Stimulated activated CD4-positive, alpha-beta T cell treated with anti-CD3 and anti-CD28 coated beads, TNF-alpha, amount 100 ng/mL, for 1 hour (primary cell): ENCODE data around the gene ZDHHC22.

Experiments used
- DNase-seq, 3 donors: peaks; one replicate each; pipeline ENCODE4 v3.0.0-alpha.2; 2020; ENCODE audit warnings: low read depth in 3 of 3, low spot score in 1 of 3

Gene ZDHHC22

GRCh38 chr14:77106666-77107065 lies 34.9 kb downstream of the ZDHHC22 start:
- no peak for DNase-seq

- no peak for DNase-seq
Observed at GRCh38 chr14:77105145-77105939, 36.2 kb downstream of the ZDHHC22 start.

DNA sequence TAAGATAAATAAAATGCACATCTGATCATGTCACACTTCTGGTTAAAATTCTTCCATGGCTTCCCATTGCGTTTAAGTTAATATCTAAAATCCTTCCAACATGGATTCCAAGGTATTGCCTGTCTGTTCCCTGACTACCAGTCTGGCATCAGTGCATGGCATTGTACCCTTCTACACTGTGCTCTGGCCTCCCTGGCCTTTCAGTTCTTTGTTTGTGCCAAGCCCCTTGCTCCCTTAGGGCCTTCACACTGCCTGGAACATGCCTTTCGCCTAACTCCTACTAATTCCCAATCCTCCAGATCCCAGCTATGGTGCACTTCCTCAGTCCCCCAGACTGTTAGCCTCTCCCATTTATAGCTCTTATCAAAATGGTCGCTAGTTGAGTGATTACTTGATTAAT lies 37.2 kb downstream of the ZDHHC22 start:
- no peak for DNase-seq

DNA sequence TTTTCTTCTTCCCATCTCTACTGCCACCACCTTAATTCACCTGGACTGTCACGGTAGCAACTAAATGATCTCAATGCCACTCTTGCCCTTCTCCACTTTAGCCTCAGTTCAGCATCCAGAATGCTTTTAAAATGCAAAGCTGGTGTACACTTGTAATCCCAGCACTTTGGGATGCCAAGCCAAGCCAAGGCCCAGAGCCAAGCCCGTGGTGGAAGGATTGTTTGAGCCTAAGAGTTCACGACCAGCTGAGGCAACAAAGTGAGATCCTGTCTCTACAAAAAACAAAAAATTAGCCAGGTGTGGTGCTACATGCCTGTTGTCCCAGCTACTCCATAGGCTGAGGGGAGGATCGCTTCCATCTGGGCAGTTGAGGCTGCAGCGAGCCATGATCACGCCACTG lies 37.6 kb downstream of the ZDHHC22 start:
- no peak for DNase-seq

GRCh38 chr14:77103475-77103874 lies 38.1 kb downstream of the ZDHHC22 start:
- DNase-seq, result no peak

DNA sequence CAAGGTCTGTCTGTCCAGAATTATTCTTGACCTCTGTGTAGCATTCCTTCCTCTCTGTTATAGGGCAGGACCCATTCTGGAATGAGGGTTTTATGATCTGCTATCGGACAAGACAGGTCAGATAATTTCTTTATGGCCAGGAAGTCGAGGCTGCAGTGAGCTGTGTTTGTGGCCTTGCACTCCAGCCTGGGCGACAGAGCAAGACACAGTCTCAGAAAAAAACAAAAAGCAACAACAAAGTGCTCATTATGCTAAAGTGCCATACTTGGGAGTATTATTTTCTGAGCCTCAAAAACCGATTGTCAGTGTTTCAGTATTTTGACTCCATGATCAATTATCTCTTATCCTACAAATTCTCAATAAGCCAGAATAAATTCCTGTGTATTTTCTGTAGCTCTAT lies 39.4 kb downstream of the ZDHHC22 start:
- DNase-seq, result no peak

DNA sequence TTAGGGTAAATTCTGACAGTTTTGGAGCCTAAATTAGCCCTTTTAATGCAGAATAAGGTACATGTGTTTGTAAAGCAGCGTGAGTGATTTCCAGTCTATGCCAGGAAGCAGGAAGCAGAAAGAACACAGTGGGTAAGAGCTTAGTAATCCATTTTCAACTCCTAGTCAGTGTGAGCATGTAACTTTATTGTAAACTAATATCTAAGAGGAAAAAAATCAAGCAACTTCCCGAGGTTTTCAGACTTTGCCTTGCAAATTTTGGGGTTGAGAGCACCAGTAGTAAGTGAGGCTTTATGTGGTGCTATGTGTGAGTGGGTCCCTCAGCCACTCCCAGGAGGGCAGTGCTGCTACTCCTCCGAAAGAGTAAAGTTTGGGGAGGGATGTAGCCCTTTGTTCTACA lies 40.6 kb downstream of the ZDHHC22 start:
- no peak for DNase-seq

DNA sequence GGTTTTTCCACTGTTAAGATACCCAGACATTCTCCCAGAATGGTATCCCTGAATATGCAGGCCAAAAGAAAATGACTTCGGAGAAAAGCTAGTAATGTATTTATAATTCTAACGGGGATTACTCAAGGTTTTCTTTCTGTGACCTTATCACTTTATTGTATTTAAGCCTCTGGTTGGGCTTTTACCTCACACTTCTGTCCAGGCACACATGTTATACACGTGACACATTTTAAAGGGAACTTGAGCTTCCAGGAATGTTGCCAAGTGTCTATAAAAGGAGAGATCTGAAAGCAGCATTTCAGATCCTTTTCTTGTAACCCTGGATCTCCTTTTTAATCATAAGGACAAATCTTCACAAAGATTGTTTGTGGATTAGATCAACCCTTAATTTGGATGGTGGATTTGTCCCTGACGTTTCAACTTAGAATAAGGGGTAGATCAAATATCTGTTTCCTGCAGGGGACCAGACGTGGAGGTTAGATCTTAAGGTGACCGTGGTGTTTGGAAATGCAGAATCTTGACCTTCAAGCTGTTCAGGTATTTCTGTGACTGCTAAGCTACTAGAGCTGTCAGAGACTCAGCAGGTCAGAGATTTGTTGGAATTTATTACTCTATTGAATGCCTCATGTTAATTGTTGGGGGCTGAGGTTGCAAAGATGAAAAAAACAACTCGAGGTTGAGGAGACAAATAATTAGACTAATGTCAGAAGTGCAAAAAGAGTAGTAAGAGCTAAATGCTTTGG lies 42.0 kb downstream of the ZDHHC22 start:
- no peak for DNase-seq

- no peak for DNase-seq
Observed at GRCh38 chr14:77098529-77099353, 42.9 kb downstream of the ZDHHC22 start.

GRCh38 chr14:77097700-77098528 lies 43.7 kb downstream of the ZDHHC22 start, which contains the start of gene CIPC:
Gene CIPC (plus strand): TSS chr14:77098258. CDS start chr14:77105709, 7,451 bp downstream.
- DNase-seq, result peak; percentile 97 to 98 (median 97)

DNA sequence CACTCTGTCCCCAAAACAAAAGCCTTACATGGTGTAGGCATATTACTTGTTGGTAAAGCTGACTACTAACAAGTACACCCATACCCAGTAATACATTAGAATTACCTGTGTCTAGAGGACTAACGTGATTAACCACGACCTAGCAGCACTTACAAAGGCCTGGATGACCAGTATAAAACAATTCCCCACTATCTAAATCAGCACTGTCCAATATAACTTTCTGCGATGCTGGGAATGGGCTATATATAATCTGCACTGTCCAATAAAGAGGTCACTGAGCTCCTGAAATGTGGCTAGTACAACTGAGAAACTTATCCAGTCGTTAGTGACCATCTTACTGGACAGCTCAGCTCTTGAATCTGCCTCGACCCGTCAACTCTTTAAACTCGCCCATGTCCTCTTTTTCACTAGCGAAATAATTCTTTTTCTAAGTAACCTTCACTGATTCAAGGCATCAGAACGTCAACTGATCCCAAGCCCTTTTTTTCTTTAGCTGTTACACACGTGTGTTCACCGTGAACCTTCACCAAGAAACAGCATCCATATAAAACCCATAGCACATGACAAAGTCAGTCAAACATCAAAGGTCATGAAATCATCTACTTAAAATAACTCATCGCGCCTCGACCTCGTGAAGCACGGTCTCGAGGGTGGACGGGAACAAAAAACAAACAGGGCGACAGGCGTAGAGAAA lies 44.4 kb downstream of the ZDHHC22 start:
- DNase-seq, result no peak

- DNase-seq, result peak; percentile 43 to 56 (median 50)
Observed at GRCh38 chr14:77094672-77095284, 46.8 kb downstream of the ZDHHC22 start.

GRCh38 chr14:77092676-77093075 lies 48.9 kb downstream of the ZDHHC22 start:
- no peak for DNase-seq

- no peak for DNase-seq
Observed at GRCh38 chr14:77091518-77091917, 50.1 kb downstream of the ZDHHC22 start.

DNA sequence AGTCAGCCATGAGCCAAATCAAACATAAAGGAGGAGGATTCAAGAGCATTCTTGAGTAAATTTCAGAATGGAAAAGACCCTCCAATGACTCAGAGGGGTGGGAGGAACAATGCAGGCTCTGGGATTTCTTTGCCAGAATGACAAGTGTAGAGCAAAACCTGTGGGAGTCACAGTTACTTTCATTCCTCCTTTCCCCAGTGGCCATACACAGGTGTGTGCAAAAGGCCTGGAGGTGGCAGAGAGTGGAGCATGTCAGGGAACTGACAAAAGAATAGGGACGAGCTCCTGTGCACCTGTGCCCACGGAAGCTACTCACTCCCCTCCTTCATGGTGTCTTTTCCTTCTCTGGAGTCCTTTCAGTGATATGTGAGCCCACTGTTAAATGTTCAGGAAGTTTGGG lies 52.9 kb downstream of the ZDHHC22 start:
- no peak for DNase-seq

DNA sequence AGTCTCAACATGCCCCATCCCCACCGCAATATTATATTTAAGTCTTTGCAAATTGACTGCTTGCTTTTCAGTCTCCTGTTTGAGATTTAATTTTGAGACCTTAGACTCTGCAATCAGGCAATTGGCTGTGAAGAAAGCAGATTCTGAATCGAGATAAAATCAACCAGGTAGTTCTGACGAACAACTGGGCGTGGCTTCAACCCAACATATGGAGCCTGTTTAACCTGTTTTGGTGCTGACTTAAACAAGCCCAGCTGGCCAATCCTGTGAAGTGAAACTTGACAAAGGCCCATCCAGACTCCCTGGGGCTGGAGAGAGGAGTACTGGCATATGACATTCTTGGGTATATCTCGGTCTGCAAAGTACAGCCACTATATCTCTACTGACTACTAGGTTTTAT lies 53.4 kb downstream of the ZDHHC22 start:
- no peak for DNase-seq

GRCh38 chr14:77087631-77088030 lies 54.0 kb downstream of the ZDHHC22 start:
- DNase-seq, result no peak

DNA sequence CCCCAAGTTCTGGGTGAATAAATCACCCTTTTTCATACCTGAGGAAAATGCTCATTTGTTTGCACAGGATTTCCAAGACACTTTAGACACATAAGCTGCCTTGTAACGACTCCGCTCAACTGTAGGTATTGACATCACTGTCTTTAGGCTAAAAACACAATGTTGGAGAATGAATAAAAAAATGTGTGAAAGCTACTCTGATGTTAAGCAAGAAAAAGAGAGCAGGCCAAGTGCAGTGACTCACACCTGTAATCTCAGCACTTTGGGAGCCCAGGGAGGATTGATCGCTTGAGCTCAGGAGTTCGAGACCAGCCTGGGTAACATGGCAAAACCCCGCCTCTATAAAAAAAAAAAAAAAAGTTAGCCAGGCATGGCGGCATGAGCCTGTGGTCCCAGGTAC lies 54.6 kb downstream of the ZDHHC22 start:
- DNase-seq, result no peak

- DNase-seq, result no peak
Observed at GRCh38 chr14:77086017-77086727, 55.4 kb downstream of the ZDHHC22 start.
